Esophagus squamous epithelium (tissue), 5 donors: ENCODE measurements around the gene E2F2. TPM values are rescaled to one million over a fixed set of nuclear protein-coding genes. Genes with fewer than 3 reads are reported as not detected.

ENCODE experiments used
- DNase-seq: peaks from one replicate; lab custom pipeline; 2025; lab: John Stamatoyannopoulos, UW
- H3K27ac ChIP-seq, 4 donors: fragments of 200-600 bp; sonication (generic); one replicate each; pipeline ENCODE4 v1.5.1; 2016 to 2019; ENCODE audit warnings: mild to moderate bottlenecking in 1 of 4
- H3K27me3 ChIP-seq, 4 donors: fragments of 200-600 bp; sonication (generic); 1 replicate in 3 of 4; 2 replicates in 1 of 4; pipeline versions ENCODE4 v1.5.1 to v1.6.0; 2017 to 2021; ENCODE audit warnings: antibody characterized with exemption in 1 of 4
- H3K36me3 ChIP-seq, 3 donors: fragments of 200-600 bp; sonication (generic); one replicate each; pipeline ENCODE4 v1.5.1; 2016 to 2019
- H3K4me1 ChIP-seq, 3 donors: fragments of 200-600 bp; sonication (generic); one replicate each; pipeline ENCODE4 v1.5.1; 2017 to 2019
- H3K4me3 ChIP-seq, 4 donors: fragments of 200-600 bp; sonication (generic); 1 replicate in 3 of 4; 2 replicates in 1 of 4; pipeline ENCODE4 v1.5.1; 2016 to 2019; ENCODE audit warnings: mild to moderate bottlenecking in 2 of 4, moderate library complexity in 1 of 4
- H3K9me3 ChIP-seq, 3 donors: fragments of 200-600 bp; sonication (generic); one replicate each; pipeline ENCODE4 v1.5.1; 2016 to 2019
- POLR2A ChIP-seq, 4 donors: fragments of 450-650 bp; IDR thresholded peaks; one replicate each; pipeline ENCODE4 v1.6.1; 2017; ENCODE audit warnings: antibody characterized with exemption in 4 of 4, mild to moderate bottlenecking in 4 of 4, moderate library complexity in 3 of 4
- WGBS, 2 donors: methylation state at CpG; one replicate each; pipeline ENCODE4 v1.1.5; 2018; 5-methylcytosine and 5-hydroxymethylcytosine counted together
- intact Hi-C: fragments of 100-400 bp; cut with DNase I; formaldehyde crosslinking; loops from one replicate; pipeline ENCODE4 v1.15.0; 2022
- total RNA-seq, 4 donors: library from RNA; depleted of rRNA; stranded (reverse); fragments of >200 nt; gene quantifications; one replicate each; pipeline ENCODE4 v1.1.0, GENCODE V29; 2016
- TF ChIP-seq, protein P1 (sequence below), 6 experiments: fragments of 450-650 bp in 4 of 6; fragments of 200-600 bp in 2 of 6; sonication (generic) in 2 of 6; IDR thresholded peaks; one replicate each; pipeline ENCODE4 v1.5.1; 2016 to 2019; ENCODE audit warnings: antibody characterized with exemption in 6 of 6, mild to moderate bottlenecking in 4 of 6, moderate library complexity in 4 of 6
- donor health status: DM: yes; HTN: yes; CAD: no.

E2F2 gene
- total RNA-seq, 4 donors from 2014 or later: 10.1 to 16.9 (median 11.8) TPM

DNA sequence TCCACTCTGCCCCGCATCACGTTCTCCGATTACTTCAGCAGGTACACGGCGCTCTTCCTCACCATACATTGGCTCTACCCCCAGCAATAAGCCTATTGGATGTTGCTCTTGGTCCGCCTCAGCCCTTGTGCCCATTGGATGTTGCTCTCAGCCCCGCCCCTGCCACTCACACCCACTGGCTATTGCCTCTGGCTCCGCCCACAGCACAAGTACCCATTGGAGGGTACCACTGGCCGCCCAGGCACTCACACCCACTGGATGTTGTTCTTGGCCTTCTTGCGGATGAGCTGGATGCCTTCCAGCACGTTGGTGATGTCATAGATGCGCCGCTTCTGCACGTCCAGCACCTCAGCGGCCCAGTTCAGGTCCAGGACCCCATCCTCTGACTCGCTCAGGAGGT, 9.4 kb downstream of the E2F2 start:
- no peak for DNase-seq
- 91 to 92% methylated on average over 6 to 9 of the region's 16 CpGs for WGBS, 2 donors
- intact Hi-C loops: no loop called here
- H3K36me3 ChIP-seq: peaks cover 0 to 52% (median 0%) of the 10 kb centered on the region in 3 donors
- TF ChIP-seq POLR2A (IDR thresholded peaks at IDR 0.05): no peak
- TF ChIP-seq, protein P1, sequence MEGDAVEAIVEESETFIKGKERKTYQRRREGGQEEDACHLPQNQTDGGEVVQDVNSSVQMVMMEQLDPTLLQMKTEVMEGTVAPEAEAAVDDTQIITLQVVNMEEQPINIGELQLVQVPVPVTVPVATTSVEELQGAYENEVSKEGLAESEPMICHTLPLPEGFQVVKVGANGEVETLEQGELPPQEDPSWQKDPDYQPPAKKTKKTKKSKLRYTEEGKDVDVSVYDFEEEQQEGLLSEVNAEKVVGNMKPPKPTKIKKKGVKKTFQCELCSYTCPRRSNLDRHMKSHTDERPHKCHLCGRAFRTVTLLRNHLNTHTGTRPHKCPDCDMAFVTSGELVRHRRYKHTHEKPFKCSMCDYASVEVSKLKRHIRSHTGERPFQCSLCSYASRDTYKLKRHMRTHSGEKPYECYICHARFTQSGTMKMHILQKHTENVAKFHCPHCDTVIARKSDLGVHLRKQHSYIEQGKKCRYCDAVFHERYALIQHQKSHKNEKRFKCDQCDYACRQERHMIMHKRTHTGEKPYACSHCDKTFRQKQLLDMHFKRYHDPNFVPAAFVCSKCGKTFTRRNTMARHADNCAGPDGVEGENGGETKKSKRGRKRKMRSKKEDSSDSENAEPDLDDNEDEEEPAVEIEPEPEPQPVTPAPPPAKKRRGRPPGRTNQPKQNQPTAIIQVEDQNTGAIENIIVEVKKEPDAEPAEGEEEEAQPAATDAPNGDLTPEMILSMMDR (IDR thresholded peaks at IDR 0.05): no peak
- H3K4me3 ChIP-seq: no peak overlapping the region
- H3K4me1 ChIP-seq: peaks cover 21 to 29% (median 22%) of the 10 kb centered on the region in 3 donors
- H3K27ac ChIP-seq: no peak overlapping the region
- no peaks in the 10 kb centered on the region for H3K27me3 ChIP-seq
- H3K9me3 ChIP-seq: no peaks in the 10 kb centered on the region

DNA sequence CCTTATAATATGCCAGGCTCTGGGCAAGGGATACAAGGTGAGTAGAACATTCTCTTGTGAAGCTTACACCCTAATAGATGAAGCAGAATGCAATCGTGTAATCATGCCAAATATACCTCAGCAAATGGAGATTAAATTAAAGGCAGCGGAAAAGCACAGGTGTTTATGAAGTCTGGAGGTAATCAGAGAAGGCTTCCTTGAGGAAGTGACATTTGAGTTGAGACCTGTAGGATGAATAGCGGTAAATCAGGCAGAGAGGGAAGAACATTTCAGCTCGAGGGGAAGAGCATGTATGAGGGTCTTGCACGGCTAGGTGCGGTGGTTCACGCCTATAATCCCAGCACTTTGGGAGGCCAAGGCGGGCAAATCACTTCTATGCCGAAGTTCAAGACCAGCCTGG, 13.5 kb downstream of the E2F2 start:
- Histone ChIP-seq H3K9me3 (no peaks in the 10 kb centered on the region), H3K4me3 (no peak overlapping the region), H3K4me1 (no peaks in the 10 kb centered on the region), H3K36me3 (peaks cover 0 to 87% (median 3%) of the 10 kb centered on the region in 3 donors), H3K27ac (no peak overlapping the region), H3K27me3 (no peaks in the 10 kb centered on the region)
- 85 to 96% methylated on average over 7 to 9 of the region's 9 CpGs for WGBS, 2 donors
- intact Hi-C loops: no loop called here
- DNase-seq: no peak
- TF ChIP-seq POLR2A (IDR thresholded peaks at IDR 0.05): no peak
- TF ChIP-seq, protein P1 (IDR thresholded peaks at IDR 0.05): no peak

DNA sequence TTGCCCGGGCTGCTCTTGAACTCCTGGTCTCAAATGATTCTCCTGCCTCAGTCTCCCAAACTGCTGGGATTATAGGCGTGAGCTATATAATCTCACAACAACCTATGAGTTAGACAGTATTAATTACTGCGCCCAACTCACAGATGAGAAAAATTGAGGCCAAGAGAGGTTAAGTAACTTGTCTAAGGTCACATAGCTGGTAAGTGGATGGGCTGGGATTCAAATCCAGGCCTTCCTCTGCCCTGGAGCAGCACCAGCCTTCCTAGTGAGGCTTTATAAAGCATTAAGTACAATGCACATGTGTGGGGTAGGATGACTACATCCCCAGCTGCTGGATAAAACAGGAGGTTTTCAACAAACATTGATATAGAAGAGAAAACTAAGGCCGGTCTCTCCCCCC, 15.1 kb downstream of the E2F2 start:
- TF ChIP-seq, protein P1 (IDR thresholded peaks at IDR 0.05): no peak
- no peak for TF ChIP-seq POLR2A (IDR thresholded peaks at IDR 0.05)

DNA sequence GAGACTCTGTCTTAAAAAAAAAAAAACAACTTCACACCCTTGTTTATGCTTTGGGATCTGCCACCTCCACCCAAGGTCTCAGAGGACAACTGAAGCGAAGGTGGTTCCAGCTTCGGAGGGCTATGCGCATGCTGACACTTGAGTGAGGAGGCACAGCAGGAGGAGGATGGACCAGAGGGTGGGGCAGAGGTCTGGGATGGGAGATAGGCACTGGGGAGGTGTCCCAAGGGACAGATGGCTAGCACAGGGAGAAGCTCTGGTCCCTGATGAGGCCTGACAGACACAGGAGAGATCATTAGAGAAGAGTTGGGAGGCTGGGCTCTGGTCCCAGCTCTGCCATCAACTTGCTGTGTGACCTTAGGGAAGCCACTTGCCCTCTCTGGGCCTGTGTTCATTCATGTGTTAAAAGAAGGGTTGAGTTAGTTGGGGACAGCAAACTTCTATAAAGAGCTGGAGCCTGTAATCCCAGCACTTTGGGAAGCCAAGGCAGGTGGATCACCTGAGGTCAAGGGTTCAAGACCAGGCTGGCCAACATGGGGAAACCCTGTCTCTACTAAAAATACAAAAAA, 16.8 kb downstream of the E2F2 start:
- H3K27ac ChIP-seq: no peak overlapping the region
- intact Hi-C loops: no loop called here
- DNase-seq: no peak
- peaks cover 0 to 90% (median 7%) of the 10 kb centered on the region in 3 donors for H3K36me3 ChIP-seq
- TF ChIP-seq, protein P1 (IDR thresholded peaks at IDR 0.05): no peak
- TF ChIP-seq POLR2A (IDR thresholded peaks at IDR 0.05): no peak
- 94 to 96% methylated on average over 3 of the region's 3 CpGs for WGBS, 2 donors
- H3K9me3 ChIP-seq: no peaks in the 10 kb centered on the region
- no peak overlapping the region for H3K4me3 ChIP-seq
- H3K4me1 ChIP-seq: no peaks in the 10 kb centered on the region
- no peaks in the 10 kb centered on the region for H3K27me3 ChIP-seq

More for the DNA sequence above, 15.1 kb downstream of the E2F2 start:
- no peak overlapping the region for H3K4me3 ChIP-seq
- DNase-seq: no peak
- 95 to 100% methylated on average over 4 of the region's 4 CpGs for WGBS, 2 donors
- no peaks in the 10 kb centered on the region for H3K4me1 ChIP-seq
- no peak overlapping the region for H3K27ac ChIP-seq
- H3K27me3 ChIP-seq: no peaks in the 10 kb centered on the region
- H3K36me3 ChIP-seq: peaks cover 0 to 90% (median 3%) of the 10 kb centered on the region in 3 donors
- no peaks in the 10 kb centered on the region for H3K9me3 ChIP-seq
- intact Hi-C loops: no loop called here

DNA sequence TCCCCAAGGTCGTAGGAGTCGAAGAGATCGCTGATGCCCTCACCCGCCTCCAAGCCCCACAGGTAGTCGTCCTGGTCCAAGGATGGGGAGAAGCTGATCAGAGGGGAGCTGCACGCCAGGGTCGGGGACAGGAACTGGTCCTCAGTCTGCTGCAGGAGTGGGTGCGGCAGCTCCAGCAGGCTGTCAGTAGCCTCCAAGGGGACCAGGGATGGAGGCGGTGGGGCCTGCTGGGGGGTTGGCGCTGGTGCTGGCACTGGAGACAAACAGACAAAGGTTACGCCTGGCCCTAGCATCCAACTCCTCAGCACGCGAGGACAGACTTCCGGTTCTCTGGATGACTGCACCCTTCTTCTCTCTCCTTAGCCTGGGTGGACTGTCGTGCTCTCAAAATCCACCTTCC, 21.1 kb downstream of the E2F2 start:
- Histone ChIP-seq H3K4me1 (peaks cover 0 to 21% (median 0%) of the 10 kb centered on the region in 3 donors), H3K4me3 (no peak overlapping the region), H3K9me3 (no peaks in the 10 kb centered on the region), H3K27me3 (no peaks in the 10 kb centered on the region), H3K27ac (no peak overlapping the region), H3K36me3 (peaks cover 0 to 63% (median 4%) of the 10 kb centered on the region in 3 donors)
- DNase-seq: no peak
- no peak for TF ChIP-seq POLR2A (IDR thresholded peaks at IDR 0.05)
- TF ChIP-seq, protein P1 (IDR thresholded peaks at IDR 0.05): no peak
- WGBS, 2 donors: 95 to 96% methylated on average over 12 to 14 of the region's 15 CpGs
- intact Hi-C loops: no loop called here
